T47D (cell line): ENCODE measurements around the gene BBIP1.

Experiments
- DNase-seq, 2 experiments: peaks; one replicate each; pipeline versions ENCODE4 v3.0.0 to v3.0.0-alpha.2; 2011 to 2012; ENCODE audit warnings: low read depth in 1 of 2, low spot score in 1 of 2
- JUND ChIP-seq: IDR thresholded peaks from 2 replicates; pipeline ENCODE4 v1.6.1; 2012; ENCODE audit warnings: low read depth
- in situ Hi-C: cut with HindIII; loops from 2 replicates; pipeline ENCODE4 v1.10.0; 2016; ENCODE audit warnings: low sequenced_read_pairs, low pct_unique_long_range_greater_than_20kb

The BBIP1 gene

DNA sequence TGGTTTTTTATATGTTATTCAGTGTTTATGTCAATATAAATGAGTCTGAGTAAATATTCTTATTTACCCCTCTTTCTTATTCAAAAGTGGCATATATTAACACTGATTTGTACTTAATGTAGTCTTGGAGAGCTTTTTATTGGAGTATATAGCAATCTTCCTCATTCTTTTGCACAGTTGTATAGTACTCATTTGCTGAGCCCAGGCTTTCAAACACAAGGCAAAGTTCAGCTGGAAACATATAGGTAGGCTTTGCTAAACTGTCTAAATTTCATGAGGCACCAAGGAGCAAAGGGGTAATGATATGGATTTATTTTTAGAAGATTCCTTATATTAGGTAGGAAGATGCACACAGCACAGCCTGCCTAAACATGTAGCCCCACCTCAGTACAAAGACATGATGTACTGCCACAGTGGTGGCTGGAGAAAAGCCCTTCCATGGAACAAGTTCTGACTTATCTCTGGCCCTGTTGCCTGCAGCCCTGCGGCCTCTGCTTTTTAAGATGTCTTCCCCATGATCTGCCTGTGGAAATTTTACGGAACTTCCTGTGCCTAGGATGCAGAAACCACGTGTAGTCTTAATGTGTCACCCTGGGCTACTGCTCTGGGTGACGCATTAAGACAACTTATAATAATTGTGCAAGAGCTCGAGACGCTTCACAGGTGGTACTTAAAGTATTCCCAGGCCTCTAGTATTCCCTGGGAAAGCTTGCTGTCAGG, 56.9 kb downstream of the BBIP1 start:
- TF ChIP-seq JUND, result no peak
- DNase-seq, result no peak
- in situ Hi-C loops, result no loop called here

DNA sequence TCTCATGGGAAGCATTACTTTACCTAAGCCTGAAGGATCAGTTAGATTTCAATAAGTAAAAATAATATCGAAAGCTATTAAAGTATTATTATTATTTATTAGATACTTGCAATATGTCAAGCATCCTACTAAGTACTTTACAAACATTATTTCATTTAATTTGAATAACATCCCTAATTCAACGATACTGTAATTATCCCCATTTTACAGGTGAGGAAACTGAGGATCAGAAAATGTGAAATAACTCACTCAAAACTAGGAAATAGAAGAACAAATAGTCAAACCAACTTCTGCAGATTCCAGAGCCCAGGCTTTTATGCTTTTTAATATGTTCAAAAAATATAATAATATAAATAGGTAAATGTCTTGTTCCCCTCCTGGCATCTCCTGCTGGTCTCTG, 57.5 kb downstream of the BBIP1 start:
- in situ Hi-C loops, result no loop called here

DNA sequence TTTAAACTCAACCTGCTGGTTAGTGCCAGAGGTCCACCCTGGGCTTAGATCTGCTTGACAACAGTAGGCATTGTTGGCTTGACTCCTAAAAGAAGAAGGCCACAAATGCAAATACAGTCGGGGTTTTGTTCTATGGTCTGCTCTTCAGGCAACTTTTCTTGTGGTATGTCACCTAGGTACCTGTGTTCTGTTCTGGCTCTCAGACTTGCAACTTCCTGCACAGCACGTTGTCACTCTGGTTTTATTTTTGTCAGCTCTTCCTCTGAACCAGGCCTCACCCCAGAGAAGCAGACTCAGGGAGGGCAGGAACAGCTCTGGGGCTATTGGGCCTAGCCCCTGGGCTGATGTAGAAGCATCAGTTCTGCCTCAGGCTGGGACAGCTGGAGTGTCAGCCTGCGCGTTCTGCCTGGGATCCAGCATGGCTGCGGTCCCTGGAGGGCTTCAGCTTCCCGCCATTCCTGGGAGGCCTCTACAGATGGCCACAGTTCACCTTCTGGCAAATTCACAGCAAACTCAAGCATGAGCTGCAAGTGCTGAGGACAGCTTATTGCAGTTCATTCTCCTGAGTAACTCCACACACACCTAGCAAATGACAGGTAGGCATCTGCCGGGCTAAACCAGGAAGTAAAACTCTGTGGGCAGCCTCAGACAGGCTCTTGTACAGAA, 58.3 kb downstream of the BBIP1 start:
- no peak for DNase-seq
- in situ Hi-C loops, result no loop called here
- TF ChIP-seq JUND, result no peak

More for the DNA sequence above, 57.5 kb downstream of the BBIP1 start:
- no peak for DNase-seq
- TF ChIP-seq JUND, result no peak

DNA sequence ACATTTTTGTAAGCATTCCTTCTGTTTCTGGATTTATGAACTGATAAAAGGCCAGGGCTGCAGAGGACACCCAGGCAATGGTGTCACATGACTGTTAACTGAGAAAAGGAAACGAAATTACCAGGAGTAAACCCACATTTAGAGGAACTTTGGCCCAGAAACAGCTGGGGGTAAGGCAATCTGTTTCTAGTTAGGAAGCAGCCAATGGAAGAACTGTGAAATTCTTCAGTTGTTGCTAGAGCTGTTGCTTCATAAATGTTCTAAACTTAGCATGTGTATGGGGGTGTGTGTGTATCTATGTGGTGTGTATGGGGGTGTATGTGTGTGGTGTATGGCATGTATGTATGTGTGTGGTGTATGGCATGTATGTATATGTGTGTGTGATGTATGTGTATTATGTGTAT, 59.0 kb downstream of the BBIP1 start:
- DNase-seq, result no peak
- in situ Hi-C loops, result no loop called here
- no peak for TF ChIP-seq JUND

DNA sequence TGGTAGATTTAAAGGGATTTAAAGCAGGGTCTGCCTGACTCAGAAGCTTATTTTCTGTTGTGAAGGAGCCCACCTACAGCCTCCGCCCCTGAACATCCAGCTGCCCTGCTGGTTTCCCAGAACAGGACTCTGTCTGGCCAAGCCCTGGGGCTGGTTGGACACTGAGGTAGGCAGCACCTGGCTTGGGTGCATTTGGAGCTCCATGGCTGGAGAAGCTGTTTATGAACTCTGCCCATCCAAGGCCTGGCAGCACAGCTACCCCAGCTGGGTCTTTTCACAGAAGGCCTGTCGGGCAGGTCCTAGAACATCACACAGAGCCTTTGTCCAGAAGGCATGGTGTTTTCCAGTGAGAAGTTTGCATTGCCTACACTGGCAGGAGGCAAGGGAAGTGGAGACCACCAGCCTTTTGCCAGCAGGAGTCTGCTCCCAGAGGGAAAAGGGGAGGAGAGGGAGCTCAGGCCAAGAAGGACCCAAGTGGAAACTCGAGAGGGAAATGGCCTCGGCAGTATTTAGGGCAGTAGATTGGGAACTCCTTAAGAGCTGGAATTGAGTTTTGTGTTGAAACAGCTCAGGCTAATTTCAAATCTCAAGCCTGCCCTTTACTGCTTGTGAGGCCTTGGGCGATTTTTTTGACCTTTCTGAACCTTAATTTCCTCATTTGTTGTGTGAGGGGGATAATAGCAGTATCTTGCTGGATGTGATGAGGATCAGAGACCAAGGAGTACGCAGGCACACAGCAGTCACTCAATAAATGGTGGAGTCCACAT, 59.6 kb downstream of the BBIP1 start:
- in situ Hi-C loops, result no loop called here
- TF ChIP-seq JUND, result no peak
- no peak for DNase-seq

DNA sequence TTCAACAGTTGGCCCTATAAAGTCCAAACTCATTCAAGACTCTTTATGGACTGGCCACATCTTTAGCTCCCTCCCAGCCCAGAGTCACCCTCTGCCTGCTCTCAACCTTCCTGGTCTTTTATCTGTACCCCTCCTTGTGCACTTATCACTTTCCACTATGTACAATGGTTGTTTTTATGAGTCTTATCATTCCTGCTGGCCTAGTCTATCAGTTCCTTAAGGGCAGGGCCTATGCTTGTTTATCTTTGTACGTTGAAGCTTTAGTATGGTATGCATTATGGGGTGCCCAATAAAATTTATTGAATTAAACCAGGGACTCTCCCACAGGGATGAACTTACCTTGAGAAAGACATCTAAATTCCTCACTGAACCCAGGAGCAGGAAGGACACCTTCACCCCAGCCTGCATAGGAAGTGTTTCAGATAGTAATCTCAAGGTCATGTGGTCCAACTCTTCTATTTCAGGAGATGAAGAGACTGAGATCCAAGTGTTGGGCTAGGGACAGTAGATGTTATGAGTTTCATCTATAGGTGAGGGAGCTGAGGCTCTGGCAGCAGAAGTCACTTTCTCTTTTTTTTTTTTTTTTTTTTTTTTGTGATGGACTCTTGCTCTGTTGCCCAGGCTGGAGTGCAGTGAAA, 60.6 kb downstream of the BBIP1 start:
- DNase-seq, result no peak
- no peak for TF ChIP-seq JUND
- in situ Hi-C loops, result no loop called here

DNA sequence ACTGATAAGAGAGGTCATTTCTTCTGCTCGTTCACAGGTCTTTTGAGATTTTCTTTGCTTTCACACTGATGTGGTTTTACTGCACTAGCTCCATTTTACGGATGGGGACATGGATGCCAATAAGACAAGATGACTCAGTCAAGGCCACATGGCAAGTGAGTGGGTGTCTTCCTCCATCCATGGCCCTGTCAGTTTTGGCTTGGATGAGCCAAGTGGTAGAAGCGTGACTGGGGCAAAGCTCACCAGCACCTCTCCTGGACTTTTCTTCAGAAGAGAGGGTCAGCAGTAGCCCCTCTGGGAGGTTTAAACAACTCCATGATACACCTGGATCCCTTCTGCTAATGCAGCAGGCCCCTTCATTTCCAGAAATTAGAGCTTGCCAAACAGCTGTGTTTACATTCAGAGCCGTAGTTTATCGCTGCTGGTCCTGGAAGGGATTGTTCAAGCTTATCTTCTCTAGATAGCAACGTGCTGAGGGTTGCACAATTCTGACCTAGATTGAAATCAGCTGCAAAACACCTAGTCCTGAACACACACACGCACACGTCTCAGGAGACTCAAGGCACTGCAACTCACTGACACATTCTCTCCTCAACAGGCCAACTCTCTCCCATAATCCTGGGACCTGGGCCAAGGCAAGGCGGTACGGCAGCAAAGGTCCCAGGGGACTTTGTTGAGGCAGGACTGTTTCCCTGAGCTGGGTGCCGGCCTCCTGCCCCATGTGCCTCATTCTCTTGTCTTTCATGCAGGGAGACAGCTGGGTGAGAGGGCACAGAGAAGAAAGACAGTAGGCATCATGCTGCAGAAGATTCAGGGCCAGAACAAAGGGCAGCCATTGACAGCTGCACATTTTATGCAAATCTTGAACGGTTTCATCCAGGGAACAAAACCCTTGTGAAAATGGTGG, 61.5 kb downstream of the BBIP1 start:
- no peak for TF ChIP-seq JUND
- DNase-seq, result no peak
- in situ Hi-C loops, result no loop called here

DNA sequence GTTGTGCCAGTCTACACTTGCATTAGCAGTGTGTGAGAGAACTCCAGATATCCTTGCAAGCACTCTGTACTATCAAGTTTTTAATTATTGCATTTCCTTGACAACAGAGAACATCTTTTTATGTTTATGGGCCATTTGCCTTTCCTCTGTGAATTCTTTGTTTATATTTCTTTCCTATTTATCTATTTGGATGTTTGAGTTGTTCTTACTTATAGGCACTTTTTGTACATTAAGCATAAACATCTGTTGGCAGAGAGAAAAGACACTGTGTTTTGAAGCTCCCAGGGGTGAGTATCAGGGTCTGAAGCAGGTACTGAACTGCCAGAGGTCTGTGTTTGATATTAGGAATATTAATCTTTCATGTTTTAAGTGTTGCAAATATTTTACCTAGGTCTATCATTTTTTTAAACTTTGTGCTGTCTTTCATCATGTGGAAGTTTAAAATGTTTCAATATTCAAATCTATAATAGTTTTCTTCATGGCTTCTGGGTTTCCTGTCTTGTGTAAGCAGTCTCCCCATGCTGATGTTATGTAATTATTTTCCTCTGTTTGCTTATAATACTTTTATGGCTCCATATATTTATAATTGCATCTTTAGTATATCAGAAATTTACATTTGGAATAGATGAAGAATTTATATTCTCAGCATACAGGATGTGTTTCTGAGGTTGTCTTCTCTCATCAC, 64.9 kb downstream of the BBIP1 start:
- no peak for TF ChIP-seq JUND
- in situ Hi-C loops, result no loop called here
- no peak for DNase-seq

DNA sequence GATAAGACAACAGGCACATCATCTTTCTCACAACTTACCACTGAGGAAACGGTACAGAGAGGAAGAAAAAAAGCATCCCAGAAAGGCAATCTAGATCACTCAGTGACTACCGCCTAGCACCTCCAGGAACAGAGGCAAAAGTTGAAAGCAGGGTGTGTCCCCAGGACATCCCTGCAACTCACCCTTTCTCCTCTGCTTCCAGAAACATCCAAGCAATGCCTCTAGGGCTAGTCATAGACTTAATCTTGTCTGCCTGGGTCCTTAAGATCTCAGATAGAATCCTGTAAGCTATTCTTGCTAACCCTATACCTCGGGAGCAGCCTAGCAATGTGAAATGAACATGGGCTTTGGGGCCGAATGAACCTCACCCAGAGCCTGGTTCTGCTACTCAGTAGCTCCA, 66.0 kb downstream of the BBIP1 start:
- no peak for TF ChIP-seq JUND
- DNase-seq, result no peak
- in situ Hi-C loops, result no loop called here

DNA sequence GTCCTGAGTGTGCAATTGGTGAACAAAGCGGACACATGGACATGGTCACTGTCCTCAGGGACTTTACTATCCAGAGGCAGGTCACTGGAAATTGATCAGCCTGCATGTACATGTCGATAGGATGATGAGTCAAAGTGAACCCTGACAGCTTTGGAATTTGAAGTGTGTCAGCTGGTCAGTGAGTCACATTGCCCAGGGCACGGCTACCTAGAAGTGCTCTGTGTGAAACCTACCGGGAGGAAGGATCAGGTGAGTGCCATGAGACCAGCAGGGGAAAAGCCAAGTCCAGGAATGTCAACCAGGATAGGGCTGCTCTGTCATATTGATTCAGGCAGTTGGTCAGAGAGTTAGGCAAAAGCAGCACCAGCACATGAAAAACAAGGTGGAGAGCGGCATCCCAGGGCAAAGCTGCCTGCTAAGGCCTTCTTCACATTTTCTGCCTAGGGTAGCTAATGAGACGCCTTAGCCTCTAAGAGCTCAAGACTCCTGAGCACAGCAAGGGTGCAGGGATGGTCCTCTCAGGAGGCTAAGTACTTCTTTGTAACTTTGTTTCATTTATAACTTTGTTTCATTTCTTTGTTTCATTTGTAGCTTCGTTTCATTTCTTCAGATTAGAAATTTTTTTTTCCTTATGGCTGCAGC, 66.6 kb downstream of the BBIP1 start:
- in situ Hi-C loops, result no loop called here
- peak in 1 of 2 experiments; percentile 75 for DNase-seq

More for the DNA sequence above, 66.6 kb downstream of the BBIP1 start:
- no peak for TF ChIP-seq JUND
